Measurements from ENCODE around the gene NCK1. TPM values are rescaled to one million over a fixed set of nuclear protein-coding genes. Genes with fewer than 3 reads are reported as not detected.

The NCK1 gene
- total RNA-seq, 6 donors from 2014 or later = 26.2 to 61.7 (median 44.8) TPM

GRCh38 chr3:136835813-136836510, 26.0 kb upstream of the NCK1 start:
- no peaks in the 10 kb centered on the region for H3K27me3 ChIP-seq
- WGBS, 2 donors = 31 to 47% methylated on average over 2 to 3 of the region's 3 CpGs
- peaks cover 0 to 39% (median 10%) of the 10 kb centered on the region in 4 donors for H3K4me1 ChIP-seq
- ATAC-seq (ENCODE audit: low FRiP score in 2 of 2) (no peak), DNase-seq (no peak)
- H3K27ac ChIP-seq = peak overlapping the region in 2 of 4 donors; percentile 13 to 61
- no peak for TF ChIP-seq POLR2AphosphoS5 (IDR thresholded peaks at IDR 0.05)
- TF ChIP-seq, protein P1, sequence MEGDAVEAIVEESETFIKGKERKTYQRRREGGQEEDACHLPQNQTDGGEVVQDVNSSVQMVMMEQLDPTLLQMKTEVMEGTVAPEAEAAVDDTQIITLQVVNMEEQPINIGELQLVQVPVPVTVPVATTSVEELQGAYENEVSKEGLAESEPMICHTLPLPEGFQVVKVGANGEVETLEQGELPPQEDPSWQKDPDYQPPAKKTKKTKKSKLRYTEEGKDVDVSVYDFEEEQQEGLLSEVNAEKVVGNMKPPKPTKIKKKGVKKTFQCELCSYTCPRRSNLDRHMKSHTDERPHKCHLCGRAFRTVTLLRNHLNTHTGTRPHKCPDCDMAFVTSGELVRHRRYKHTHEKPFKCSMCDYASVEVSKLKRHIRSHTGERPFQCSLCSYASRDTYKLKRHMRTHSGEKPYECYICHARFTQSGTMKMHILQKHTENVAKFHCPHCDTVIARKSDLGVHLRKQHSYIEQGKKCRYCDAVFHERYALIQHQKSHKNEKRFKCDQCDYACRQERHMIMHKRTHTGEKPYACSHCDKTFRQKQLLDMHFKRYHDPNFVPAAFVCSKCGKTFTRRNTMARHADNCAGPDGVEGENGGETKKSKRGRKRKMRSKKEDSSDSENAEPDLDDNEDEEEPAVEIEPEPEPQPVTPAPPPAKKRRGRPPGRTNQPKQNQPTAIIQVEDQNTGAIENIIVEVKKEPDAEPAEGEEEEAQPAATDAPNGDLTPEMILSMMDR (IDR thresholded peaks at IDR 0.05) = no peak
- no peak for TF ChIP-seq POLR2A (IDR thresholded peaks at IDR 0.05)
- no peak for TF ChIP-seq EP300 (IDR thresholded peaks at IDR 0.05)
- no peaks in the 10 kb centered on the region for H3K9me3 ChIP-seq
- H3K4me3 ChIP-seq = no peak overlapping the region
- no peaks in the 10 kb centered on the region for H3K36me3 ChIP-seq

DNA sequence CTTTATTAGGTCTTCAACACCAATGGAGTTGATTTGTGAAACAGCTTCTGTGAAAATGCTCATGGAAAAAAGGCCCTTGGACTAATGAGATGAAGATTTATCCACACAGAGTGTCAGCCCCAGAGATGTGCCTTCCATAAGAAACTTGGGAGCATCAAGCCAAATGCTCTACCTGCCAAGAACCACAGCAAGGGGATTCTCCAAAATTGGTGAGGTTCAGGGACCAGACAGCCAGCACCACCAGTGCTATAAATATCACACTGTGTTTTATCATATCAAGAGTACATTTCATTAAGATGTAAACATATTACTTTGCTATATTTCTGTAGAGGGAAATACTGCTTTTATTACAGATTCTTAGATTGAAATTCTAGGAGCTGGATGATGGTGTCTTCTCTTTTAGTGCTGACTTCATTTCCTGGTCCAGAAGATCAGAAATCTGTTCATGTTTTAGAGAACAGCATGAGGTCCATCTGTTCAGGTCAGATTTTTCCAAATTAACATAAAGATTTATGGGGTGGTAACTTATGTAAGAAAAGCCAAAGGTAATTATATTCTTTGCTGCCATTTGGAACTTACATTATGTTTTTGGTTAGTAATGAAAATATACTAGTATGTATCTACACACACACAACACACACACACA, 25.4 kb upstream of the NCK1 start:
- ATAC-seq (ENCODE audit: low FRiP score in 2 of 2) (no peak), DNase-seq (no peak)
- H3K36me3 ChIP-seq = no peaks in the 10 kb centered on the region
- peak overlapping the region in 2 of 4 donors; percentile 13 to 61 for H3K27ac ChIP-seq
- H3K4me1 ChIP-seq = peaks cover 0 to 39% (median 10%) of the 10 kb centered on the region in 4 donors
- H3K27me3 ChIP-seq = no peaks in the 10 kb centered on the region
- TF ChIP-seq POLR2AphosphoS5 (IDR thresholded peaks at IDR 0.05) (no peak), EP300 (IDR thresholded peaks at IDR 0.05) (no peak), POLR2A (IDR thresholded peaks at IDR 0.05) (no peak)
- TF ChIP-seq, protein P1 (IDR thresholded peaks at IDR 0.05) = no peak
- H3K9me3 ChIP-seq = no peaks in the 10 kb centered on the region
- H3K4me3 ChIP-seq = no peak overlapping the region

GRCh38 chr3:136838641-136839555, 23.1 kb upstream of the NCK1 start:
- ATAC-seq (ENCODE audit: low FRiP score in 2 of 2) (no peak), DNase-seq (no peak)
- peak overlapping the region in 2 of 4 donors; percentile 56 to 74 for H3K27ac ChIP-seq
- H3K4me3 ChIP-seq = no peak overlapping the region
- no peaks in the 10 kb centered on the region for H3K9me3 ChIP-seq
- peaks cover 0 to 5% (median 0%) of the 10 kb centered on the region in 4 donors for H3K36me3 ChIP-seq
- TF ChIP-seq EP300 (IDR thresholded peaks at IDR 0.05) (no peak), POLR2A (IDR thresholded peaks at IDR 0.05) (no peak), POLR2AphosphoS5 (IDR thresholded peaks at IDR 0.05) (no peak)
- TF ChIP-seq, protein P1 (IDR thresholded peaks at IDR 0.05) = no peak
- no peaks in the 10 kb centered on the region for H3K27me3 ChIP-seq
- H3K4me1 ChIP-seq = peaks cover 0 to 39% (median 10%) of the 10 kb centered on the region in 4 donors
- 31 to 39% methylated on average over 1 of the region's 1 CpG for WGBS, 2 donors

GRCh38 chr3:136839556-136839931, 22.5 kb upstream of the NCK1 start:
- TF ChIP-seq POLR2A (IDR thresholded peaks at IDR 0.05) (no peak), EP300 (IDR thresholded peaks at IDR 0.05) (no peak), POLR2AphosphoS5 (IDR thresholded peaks at IDR 0.05) (no peak)
- TF ChIP-seq, protein P1 (IDR thresholded peaks at IDR 0.05) = no peak
- ATAC-seq (ENCODE audit: low FRiP score in 2 of 2) = no peak
- no peaks in the 10 kb centered on the region for H3K27me3 ChIP-seq
- peak overlapping the region in 2 of 4 donors; percentile 56 to 74 for H3K27ac ChIP-seq
- no peak for DNase-seq
- no peak overlapping the region for H3K4me3 ChIP-seq
- no peaks in the 10 kb centered on the region for H3K9me3 ChIP-seq
- H3K4me1 ChIP-seq = peaks cover 0 to 39% (median 10%) of the 10 kb centered on the region in 4 donors
- peaks cover 0 to 5% (median 0%) of the 10 kb centered on the region in 4 donors for H3K36me3 ChIP-seq

All from upper lobe of left lung (tissue), 6 donors.